Caco-2 (cell line): ENCODE data around the gene SAMD15. TPM values are rescaled to one million over a fixed set of nuclear protein-coding genes. Genes with fewer than 3 reads are reported as not detected.

Source experiments
- BruUV-seq: library from RNA; stranded (reverse); fragments of 400-500 nt; replicated peaks from 2 replicates; lab custom pipeline; 2021; lab: Mats Ljungman, UMichigan
- CTCF ChIA-PET: fragments of 300-600 bp; sonication (Branson Sonifier 250); formaldehyde crosslinking; loops from one replicate; lab custom pipeline; 2022; ENCODE audit warnings: antibody characterized with exemption; lab: Charles Lee
- POLR2A ChIA-PET: fragments of 300-600 bp; sonication (Branson Sonifier 250); formaldehyde crosslinking; loops from one replicate; lab custom pipeline; 2022; ENCODE audit warnings: antibody characterized with exemption; lab: Charles Lee
- DNase-seq, 2 experiments: peaks; one replicate each; pipeline versions ENCODE4 v3.0.0 to v3.0.0-alpha.2; 2020 to 2022
- H3K27me3 ChIP-seq: replicated peaks from 2 replicates; pipeline ENCODE4 v1.6.0; 2011; ENCODE audit warnings: low read length; ENCODE audit not compliant: control insufficient read depth, insufficient read depth
- H3K36me3 ChIP-seq: 2 replicates; pipeline ENCODE4 v1.5.1; 2011; ENCODE audit warnings: low read length; ENCODE audit not compliant: control insufficient read depth, insufficient read depth
- H3K4me1 ChIP-seq: fragments of 250-450 bp; sonication (Bioruptor Pico); 2 replicates; pipeline ENCODE4 v1.5.1; 2020; ENCODE audit warnings: mild to moderate bottlenecking
- H3K4me3 ChIP-seq: 2 replicates; pipeline ENCODE4 v1.5.1; 2011; ENCODE audit warnings: low read depth, mild to moderate bottlenecking, control low read depth, low read length
- H3K9me3 ChIP-seq: fragments of 250-450 bp; sonication (Bioruptor Pico); 2 replicates; pipeline ENCODE4 v1.5.1; 2020; ENCODE audit warnings: mild to moderate bottlenecking, moderate library complexity
- H3K27ac Mint-ChIP-seq: one replicate; pipeline ENCODE4 v1.8.0; 2022; ENCODE audit warnings: mixed read lengths; ENCODE audit not compliant: unreplicated experiment
- H3K27me3 Mint-ChIP-seq: one replicate; pipeline ENCODE4 v1.8.0; 2022; ENCODE audit warnings: mixed read lengths; ENCODE audit not compliant: insufficient read depth, unreplicated experiment
- H3K36me3 Mint-ChIP-seq: one replicate; pipeline ENCODE4 v1.8.0; 2022; ENCODE audit warnings: mild to moderate bottlenecking, mixed read lengths; ENCODE audit not compliant: insufficient read depth, unreplicated experiment
- H3K4me1 Mint-ChIP-seq: one replicate; pipeline ENCODE4 v1.8.0; 2022; ENCODE audit warnings: low read depth, mixed read lengths; ENCODE audit not compliant: unreplicated experiment
- H3K4me3 Mint-ChIP-seq: one replicate; pipeline ENCODE4 v1.8.0; 2022; ENCODE audit warnings: mild to moderate bottlenecking, moderate library complexity, mixed read lengths; ENCODE audit not compliant: unreplicated experiment
- H3K9me3 Mint-ChIP-seq: one replicate; pipeline ENCODE4 v1.8.0; 2022; ENCODE audit warnings: mixed read lengths; ENCODE audit not compliant: unreplicated experiment
- intact Hi-C: fragments of 100-400 bp; cut with micrococcal nuclease; formaldehyde crosslinking; loops from one replicate; pipeline ENCODE4 v1.10.0; 2022; ENCODE audit not compliant: unreplicated experiment
- total RNA-seq: library from RNA; stranded (reverse); gene quantifications from 2 replicates; pipeline ENCODE4 v1.2.3, GENCODE V29; 2022
- TF ChIP-seq, protein P1 (sequence below), 2 experiments: fragments of 200-600 bp in 1 of 2; IDR thresholded peaks; 1 replicate in 1 of 2; 2 replicates in 1 of 2; pipeline versions ENCODE4 v1.5.1 to v1.8.0; 2011 to 2022; ENCODE audit warnings: antibody characterized with exemption in 1 of 2, control low read depth in 1 of 2, inconsistent platforms in 1 of 2, low read depth in 1 of 2, low read length in 1 of 2, mild to moderate bottlenecking in 1 of 2, moderate library complexity in 1 of 2; ENCODE audit not compliant: insufficient read depth in 1 of 2, severe bottlenecking in 1 of 2, unreplicated experiment in 1 of 2

Gene SAMD15
- total RNA-seq, 1 experiment from 2014 or later = 0.82 TPM

DNA sequence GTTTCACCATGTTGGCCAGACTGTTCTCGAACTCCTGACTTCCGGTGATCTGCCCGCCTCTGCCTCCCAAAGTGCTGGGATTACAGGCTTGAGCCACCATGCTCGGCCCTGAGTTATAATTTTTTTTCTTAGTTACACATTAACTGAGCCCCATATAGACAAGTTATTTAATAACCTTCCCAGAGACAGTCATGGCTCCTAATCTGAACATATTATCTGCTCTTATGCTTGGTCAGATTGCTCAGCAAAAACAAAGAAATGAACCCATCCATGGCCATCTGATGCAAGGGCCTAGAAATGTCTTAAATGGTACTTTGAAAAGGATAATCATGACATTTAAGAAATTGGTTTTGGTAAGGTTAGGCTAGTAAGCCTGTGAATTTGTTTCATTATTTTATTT is 13.0 kb downstream of the SAMD15 start:
- POLR2A ChIA-PET = no interaction called here
- Mint-ChIP-seq H3K36me3 (no peaks in the 10 kb centered on the region), H3K27ac (no peak overlapping the region), H3K4me3 (no peak overlapping the region), H3K9me3 (no peaks in the 10 kb centered on the region), H3K4me1 (no peaks in the 10 kb centered on the region), H3K27me3 (no peaks in the 10 kb centered on the region)
- no peaks in the 10 kb centered on the region for H3K9me3 ChIP-seq
- CTCF ChIA-PET = no interaction called here
- H3K27me3 ChIP-seq = no peaks in the 10 kb centered on the region
- no peak overlapping the region for H3K4me3 ChIP-seq
- H3K4me1 ChIP-seq = peaks cover 16% of the 10 kb centered on the region
- intact Hi-C loops = no loop called here
- H3K36me3 ChIP-seq = no peaks in the 10 kb centered on the region
- TF ChIP-seq, protein P1, sequence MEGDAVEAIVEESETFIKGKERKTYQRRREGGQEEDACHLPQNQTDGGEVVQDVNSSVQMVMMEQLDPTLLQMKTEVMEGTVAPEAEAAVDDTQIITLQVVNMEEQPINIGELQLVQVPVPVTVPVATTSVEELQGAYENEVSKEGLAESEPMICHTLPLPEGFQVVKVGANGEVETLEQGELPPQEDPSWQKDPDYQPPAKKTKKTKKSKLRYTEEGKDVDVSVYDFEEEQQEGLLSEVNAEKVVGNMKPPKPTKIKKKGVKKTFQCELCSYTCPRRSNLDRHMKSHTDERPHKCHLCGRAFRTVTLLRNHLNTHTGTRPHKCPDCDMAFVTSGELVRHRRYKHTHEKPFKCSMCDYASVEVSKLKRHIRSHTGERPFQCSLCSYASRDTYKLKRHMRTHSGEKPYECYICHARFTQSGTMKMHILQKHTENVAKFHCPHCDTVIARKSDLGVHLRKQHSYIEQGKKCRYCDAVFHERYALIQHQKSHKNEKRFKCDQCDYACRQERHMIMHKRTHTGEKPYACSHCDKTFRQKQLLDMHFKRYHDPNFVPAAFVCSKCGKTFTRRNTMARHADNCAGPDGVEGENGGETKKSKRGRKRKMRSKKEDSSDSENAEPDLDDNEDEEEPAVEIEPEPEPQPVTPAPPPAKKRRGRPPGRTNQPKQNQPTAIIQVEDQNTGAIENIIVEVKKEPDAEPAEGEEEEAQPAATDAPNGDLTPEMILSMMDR (IDR thresholded peaks at IDR 0.05; ENCODE audit: insufficient read depth in 1 of 2, low read depth in 1 of 2, low read length in 1 of 2, severe bottlenecking in 1 of 2, unreplicated experiment in 1 of 2) = no peak
- BruUV-seq = no TSS peak
- peak in 1 of 2 experiments; percentile 26 for DNase-seq

DNA sequence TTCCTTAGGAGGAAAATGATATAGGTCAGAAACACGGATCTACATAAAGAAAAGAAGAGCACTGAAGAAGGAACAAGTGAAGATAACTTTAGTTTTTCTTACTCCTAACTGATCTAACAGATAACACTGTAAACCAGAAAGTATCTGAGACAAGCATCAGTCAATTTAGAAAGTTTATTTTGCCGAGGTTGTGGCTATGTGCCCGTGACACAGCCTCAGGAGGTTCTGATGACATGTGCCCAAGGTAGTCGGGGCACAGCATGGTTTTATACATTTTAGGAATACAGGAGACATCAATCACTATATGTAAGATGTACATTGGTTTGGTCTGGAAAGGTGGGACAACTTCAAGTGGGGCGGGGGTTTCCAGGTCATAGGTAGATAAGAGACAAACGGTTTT is 23.0 kb downstream of the SAMD15 start:
- no peaks in the 10 kb centered on the region for H3K27me3 Mint-ChIP-seq
- no peak overlapping the region for H3K27ac Mint-ChIP-seq
- ChIA-PET POLR2A (no interaction called here), CTCF (no interaction called here)
- peaks cover 5% of the 10 kb centered on the region for H3K4me1 Mint-ChIP-seq
- no peaks in the 10 kb centered on the region for H3K36me3 Mint-ChIP-seq
- Histone ChIP-seq H3K9me3 (peaks cover 3% of the 10 kb centered on the region; the same call in 1 of the 2 replicates), H3K4me1 (no peaks in the 10 kb centered on the region), H3K36me3 (no peaks in the 10 kb centered on the region), H3K4me3 (no peak overlapping the region), H3K27me3 (no peaks in the 10 kb centered on the region)
- TF ChIP-seq, protein P1 (IDR thresholded peaks at IDR 0.05; ENCODE audit: insufficient read depth in 1 of 2, low read depth in 1 of 2, low read length in 1 of 2, severe bottlenecking in 1 of 2, unreplicated experiment in 1 of 2) = no peak
- no peak for DNase-seq
- H3K9me3 Mint-ChIP-seq = no peaks in the 10 kb centered on the region
- intact Hi-C loops = no loop called here
- no peak overlapping the region for H3K4me3 Mint-ChIP-seq
- no TSS peak for BruUV-seq

DNA sequence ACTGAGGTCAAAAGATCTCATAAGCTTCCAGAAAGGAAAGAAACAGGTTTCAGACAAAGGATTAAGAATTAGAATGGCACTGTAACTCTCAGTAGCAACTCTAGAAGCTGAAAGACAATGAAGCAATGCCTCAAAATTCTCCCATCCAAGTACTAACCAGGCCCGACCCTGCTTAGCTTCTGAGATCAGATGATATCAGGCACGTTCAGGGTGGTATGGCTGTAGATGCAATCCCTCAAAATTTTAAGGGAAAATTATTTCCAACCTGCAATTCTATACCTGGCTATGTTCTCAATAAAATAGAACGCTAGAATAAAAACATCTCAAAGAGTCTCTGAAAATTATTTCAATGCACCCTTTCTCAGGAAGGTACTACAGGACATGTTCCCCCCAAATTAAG is 26.6 kb downstream of the SAMD15 start:
- ChIA-PET POLR2A (no interaction called here), CTCF (no interaction called here)
- Histone ChIP-seq H3K9me3 (no peaks in the 10 kb centered on the region), H3K27me3 (no peaks in the 10 kb centered on the region), H3K4me3 (no peak overlapping the region), H3K36me3 (no peaks in the 10 kb centered on the region), H3K4me1 (no peaks in the 10 kb centered on the region)
- BruUV-seq = no TSS peak
- TF ChIP-seq, protein P1 (IDR thresholded peaks at IDR 0.05; ENCODE audit: insufficient read depth in 1 of 2, low read depth in 1 of 2, low read length in 1 of 2, severe bottlenecking in 1 of 2, unreplicated experiment in 1 of 2) = no peak
- H3K4me3 Mint-ChIP-seq = no peak overlapping the region
- intact Hi-C loops = no loop called here
- H3K27me3 Mint-ChIP-seq = no peaks in the 10 kb centered on the region
- DNase-seq = no peak
- H3K9me3 Mint-ChIP-seq = no peaks in the 10 kb centered on the region
- H3K4me1 Mint-ChIP-seq = peaks cover 5% of the 10 kb centered on the region
- no peaks in the 10 kb centered on the region for H3K36me3 Mint-ChIP-seq
- H3K27ac Mint-ChIP-seq = no peak overlapping the region
